Activated CD4-positive, alpha-beta memory T cell treated with anti-CD3 and anti-CD28 coated beads, Interleukin-2, amount 10 ng/mL, durations not matched to agents 7 days and 5 days (primary cell): ENCODE data around the gene CATSPERB. TPM values are rescaled to one million over a fixed set of nuclear protein-coding genes. Genes with fewer than 3 reads are reported as not detected.
"Not testable (repeated sequence)": the region's sequence is repeated elsewhere in the genome, so short reads cannot be mapped to it uniquely, and the experiment has no call there.

Experiments
- CTCF ChIA-PET: fragments of 350-600 bp; sonication (Branson Sonifier 250); formaldehyde crosslinking; loops from one replicate; lab custom pipeline; 2021; ENCODE audit warnings: antibody characterized with exemption, inconsistent platforms; lab: Charles Lee
- POLR2A ChIA-PET: fragments of 350-600 bp; sonication (Branson Sonifier 250); formaldehyde crosslinking; loops from one replicate; lab custom pipeline; 2021; ENCODE audit warnings: antibody characterized with exemption; lab: Charles Lee
- DNase-seq: peaks from one replicate; pipeline ENCODE4 v3.0.0-alpha.2; 2020
- H3K27ac Mint-ChIP-seq: one replicate; pipeline ENCODE4 v1.8.0; 2021; ENCODE audit warnings: mild to moderate bottlenecking, mixed read lengths
- H3K27me3 Mint-ChIP-seq: one replicate; pipeline ENCODE4 v1.8.0; 2021; ENCODE audit warnings: mixed read lengths
- H3K36me3 Mint-ChIP-seq: one replicate; pipeline ENCODE4 v1.8.0; 2021; ENCODE audit warnings: low read depth, mixed read lengths
- H3K4me1 Mint-ChIP-seq: one replicate; pipeline ENCODE4 v1.8.0; 2021; ENCODE audit warnings: mixed read lengths
- H3K4me3 Mint-ChIP-seq: one replicate; pipeline ENCODE4 v1.8.0; 2021; ENCODE audit warnings: mild to moderate bottlenecking, mixed read lengths
- H3K9me3 Mint-ChIP-seq: one replicate; pipeline ENCODE4 v1.8.0; 2021; ENCODE audit warnings: mixed read lengths
- total RNA-seq, 2 experiments: library from RNA; stranded (reverse); gene quantifications; one replicate each; pipeline ENCODE4 v1.2.3, GENCODE V29; 2021

CATSPERB gene
- total RNA-seq, 2 experiments from 2014 or later: 1.8 to 2.5 TPM

GRCh38 chr14:91545946-91546716, 185.8 kb downstream of the CATSPERB start:
- no peaks in the 10 kb centered on the region for H3K4me1 Mint-ChIP-seq
- H3K27me3 Mint-ChIP-seq: peaks cover 10% of the 10 kb centered on the region
- ChIA-PET POLR2A (no interaction called here), CTCF (no interaction called here)
- H3K36me3 Mint-ChIP-seq: no peaks in the 10 kb centered on the region
- no peak overlapping the region for H3K4me3 Mint-ChIP-seq
- H3K27ac Mint-ChIP-seq: no peak overlapping the region
- no peak for DNase-seq
- peaks cover 9% of the 10 kb centered on the region for H3K9me3 Mint-ChIP-seq

- Mint-ChIP-seq H3K9me3 (peaks cover 15% of the 10 kb centered on the region), H3K4me3 (no peak overlapping the region), H3K4me1 (no peaks in the 10 kb centered on the region), H3K36me3 (peaks cover 4% of the 10 kb centered on the region), H3K27ac (no peak overlapping the region), H3K27me3 (peaks cover 13% of the 10 kb centered on the region)
- ChIA-PET POLR2A (no interaction called here), CTCF (no interaction called here)
- DNase-seq: no peak
These were observed 186.7 kb downstream of the CATSPERB start for GRCh38 chr14:91545204-91545603.

- no peak overlapping the region for H3K4me3 Mint-ChIP-seq
- no peak overlapping the region for H3K27ac Mint-ChIP-seq
- no peaks in the 10 kb centered on the region for H3K4me1 Mint-ChIP-seq
- CTCF ChIA-PET: no interaction called here
- H3K36me3 Mint-ChIP-seq: peaks cover 4% of the 10 kb centered on the region
- H3K27me3 Mint-ChIP-seq: peaks cover 12% of the 10 kb centered on the region
- no peak for DNase-seq
- peaks cover 17% of the 10 kb centered on the region for H3K9me3 Mint-ChIP-seq
- POLR2A ChIA-PET: no interaction called here
These were observed 195.6 kb downstream of the CATSPERB start for GRCh38 chr14:91536327-91536726.

GRCh38 chr14:91534059-91534458, 197.8 kb downstream of the CATSPERB start:
- H3K27me3 Mint-ChIP-seq, H3K4me3 Mint-ChIP-seq, H3K4me1 Mint-ChIP-seq, POLR2A ChIA-PET, CTCF ChIA-PET, DNase-seq, H3K36me3 Mint-ChIP-seq, H3K27ac Mint-ChIP-seq, H3K9me3 Mint-ChIP-seq: not testable (repeated sequence)

GRCh38 chr14:91533623-91534022, 198.3 kb downstream of the CATSPERB start:
- no peak overlapping the region for H3K4me3 Mint-ChIP-seq
- DNase-seq: no peak
- ChIA-PET POLR2A (no interaction called here), CTCF (no interaction called here)
- no peaks in the 10 kb centered on the region for H3K36me3 Mint-ChIP-seq
- H3K27ac Mint-ChIP-seq: no peak overlapping the region
- H3K9me3 Mint-ChIP-seq: no peaks in the 10 kb centered on the region
- peaks cover 8% of the 10 kb centered on the region for H3K27me3 Mint-ChIP-seq
- no peaks in the 10 kb centered on the region for H3K4me1 Mint-ChIP-seq

Other genes with a start within 250 kb of the CATSPERB start
- 100 to 1,000 TPM; 118 to 123 TPM for gene PPP4R3A, start 221.8 kb downstream of the CATSPERB start, total RNA-seq
- 100 to 1,000 TPM; 180 to 195 TPM for gene TC2N, start 135.4 kb upstream of the CATSPERB start, total RNA-seq
- 1 to 10 TPM; 2.0 to 2.5 TPM for gene FBLN5, start 215.6 kb upstream of the CATSPERB start, total RNA-seq